ENCODE results near the gene CAPZA1.

Gene CAPZA1

DNA sequence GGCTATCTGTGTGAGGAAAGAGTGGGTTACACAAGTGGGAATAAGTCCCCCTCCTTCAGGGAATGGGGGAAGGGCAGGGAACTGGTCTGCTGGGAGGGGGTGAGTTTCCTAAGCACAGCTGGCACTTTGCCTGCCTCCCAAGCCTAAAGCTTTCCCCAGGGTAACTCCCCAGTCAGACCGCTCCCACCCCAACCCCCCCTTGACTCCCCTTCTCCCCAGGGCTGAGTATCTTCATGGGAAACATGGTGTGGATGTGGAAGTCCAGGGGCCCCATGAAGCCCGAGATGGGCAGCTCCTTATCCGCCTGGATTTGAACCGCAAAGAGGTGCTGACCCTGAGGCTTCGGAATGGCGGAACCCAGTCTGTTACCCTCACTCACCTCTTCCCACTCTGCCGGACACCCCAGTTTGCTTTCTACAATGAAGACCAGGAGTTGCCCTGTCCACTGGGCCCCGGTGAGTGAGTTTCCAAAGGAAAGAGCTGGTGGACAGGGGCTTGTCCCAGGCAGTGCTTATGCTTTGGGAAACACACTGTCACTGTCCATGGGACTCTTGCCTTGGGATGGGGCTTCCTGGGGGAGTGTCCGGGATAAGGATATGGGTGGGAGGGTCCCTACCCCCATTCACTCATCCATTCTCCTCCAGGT, 69.7 kb downstream of the CAPZA1 start:
- peak overlapping the region; percentile 72 for H3K27ac ChIP-seq
- TF ChIP-seq, protein P1, sequence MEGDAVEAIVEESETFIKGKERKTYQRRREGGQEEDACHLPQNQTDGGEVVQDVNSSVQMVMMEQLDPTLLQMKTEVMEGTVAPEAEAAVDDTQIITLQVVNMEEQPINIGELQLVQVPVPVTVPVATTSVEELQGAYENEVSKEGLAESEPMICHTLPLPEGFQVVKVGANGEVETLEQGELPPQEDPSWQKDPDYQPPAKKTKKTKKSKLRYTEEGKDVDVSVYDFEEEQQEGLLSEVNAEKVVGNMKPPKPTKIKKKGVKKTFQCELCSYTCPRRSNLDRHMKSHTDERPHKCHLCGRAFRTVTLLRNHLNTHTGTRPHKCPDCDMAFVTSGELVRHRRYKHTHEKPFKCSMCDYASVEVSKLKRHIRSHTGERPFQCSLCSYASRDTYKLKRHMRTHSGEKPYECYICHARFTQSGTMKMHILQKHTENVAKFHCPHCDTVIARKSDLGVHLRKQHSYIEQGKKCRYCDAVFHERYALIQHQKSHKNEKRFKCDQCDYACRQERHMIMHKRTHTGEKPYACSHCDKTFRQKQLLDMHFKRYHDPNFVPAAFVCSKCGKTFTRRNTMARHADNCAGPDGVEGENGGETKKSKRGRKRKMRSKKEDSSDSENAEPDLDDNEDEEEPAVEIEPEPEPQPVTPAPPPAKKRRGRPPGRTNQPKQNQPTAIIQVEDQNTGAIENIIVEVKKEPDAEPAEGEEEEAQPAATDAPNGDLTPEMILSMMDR (conservative IDR thresholded peaks at IDR 0.05) = no peak
- no peak for TF ChIP-seq ZFX (IDR thresholded peaks at IDR 0.05)

DNA sequence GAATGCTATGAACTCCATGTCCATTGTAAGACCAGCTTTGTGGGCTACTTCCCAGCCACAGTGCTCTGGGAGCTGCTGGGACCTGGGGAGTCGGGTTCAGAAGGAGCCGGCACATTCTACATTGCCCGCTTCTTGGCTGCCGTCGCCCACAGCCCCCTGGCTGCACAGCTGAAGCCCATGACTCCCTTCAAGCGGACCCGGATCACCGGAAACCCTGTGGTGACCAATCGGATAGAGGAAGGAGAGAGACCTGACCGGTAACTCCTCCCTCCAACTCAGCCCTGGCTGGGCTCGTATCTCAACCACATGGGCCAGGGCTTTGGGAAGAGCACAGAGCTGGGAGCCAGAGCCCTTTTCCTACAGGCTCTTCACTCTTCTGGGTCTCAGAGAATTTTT, 70.2 kb downstream of the CAPZA1 start:
- no peak for TF ChIP-seq ZFX (IDR thresholded peaks at IDR 0.05)
- TF ChIP-seq, protein P1 (conservative IDR thresholded peaks at IDR 0.05) = no peak
- H3K27ac ChIP-seq = peak overlapping the region; percentile 72

DNA sequence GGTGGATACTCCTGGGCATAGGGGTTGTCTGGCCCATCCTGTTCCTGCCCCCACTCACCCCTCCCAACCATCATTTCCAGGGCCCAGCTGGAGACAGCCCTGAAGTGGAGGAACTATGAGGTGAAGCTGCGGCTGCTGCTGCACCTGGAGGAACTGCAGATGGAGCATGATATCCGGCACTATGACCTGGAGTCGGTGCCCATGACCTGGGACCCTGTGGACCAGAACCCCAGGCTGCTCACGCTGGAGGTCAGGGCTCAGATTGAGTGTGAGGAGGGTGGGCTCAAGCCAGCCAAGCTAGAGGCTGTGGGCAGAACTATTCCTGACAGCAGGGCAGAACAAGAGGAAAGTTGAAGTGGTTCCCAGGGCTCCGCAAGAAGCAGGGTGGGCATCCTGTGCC, 73.0 kb downstream of the CAPZA1 start:
- H3K27ac ChIP-seq = no peak overlapping the region
- TF ChIP-seq, protein P1 (conservative IDR thresholded peaks at IDR 0.05) = no peak
- TF ChIP-seq ZFX (IDR thresholded peaks at IDR 0.05) = no peak

DNA sequence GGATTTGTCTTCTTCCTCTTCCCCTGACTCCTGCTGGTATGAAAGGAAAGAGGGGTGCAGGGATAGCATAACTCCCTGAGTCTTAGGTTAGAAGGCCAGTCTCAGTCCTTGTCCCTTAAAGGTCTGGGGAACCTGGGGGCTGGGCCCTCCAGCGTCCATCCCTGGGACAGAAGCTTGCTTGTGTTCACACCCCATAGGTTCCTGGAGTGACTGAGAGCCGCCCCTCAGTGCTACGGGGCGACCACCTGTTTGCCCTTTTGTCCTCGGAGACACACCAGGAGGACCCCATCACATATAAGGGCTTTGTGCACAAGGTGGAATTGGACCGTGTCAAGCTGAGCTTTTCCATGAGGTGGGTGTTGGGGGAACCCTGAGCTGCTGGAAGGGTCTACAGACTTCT, 74.2 kb downstream of the CAPZA1 start:
- no peak for TF ChIP-seq ZFX (IDR thresholded peaks at IDR 0.05)
- TF ChIP-seq, protein P1 (conservative IDR thresholded peaks at IDR 0.05) = no peak
- no peak overlapping the region for H3K27ac ChIP-seq

DNA sequence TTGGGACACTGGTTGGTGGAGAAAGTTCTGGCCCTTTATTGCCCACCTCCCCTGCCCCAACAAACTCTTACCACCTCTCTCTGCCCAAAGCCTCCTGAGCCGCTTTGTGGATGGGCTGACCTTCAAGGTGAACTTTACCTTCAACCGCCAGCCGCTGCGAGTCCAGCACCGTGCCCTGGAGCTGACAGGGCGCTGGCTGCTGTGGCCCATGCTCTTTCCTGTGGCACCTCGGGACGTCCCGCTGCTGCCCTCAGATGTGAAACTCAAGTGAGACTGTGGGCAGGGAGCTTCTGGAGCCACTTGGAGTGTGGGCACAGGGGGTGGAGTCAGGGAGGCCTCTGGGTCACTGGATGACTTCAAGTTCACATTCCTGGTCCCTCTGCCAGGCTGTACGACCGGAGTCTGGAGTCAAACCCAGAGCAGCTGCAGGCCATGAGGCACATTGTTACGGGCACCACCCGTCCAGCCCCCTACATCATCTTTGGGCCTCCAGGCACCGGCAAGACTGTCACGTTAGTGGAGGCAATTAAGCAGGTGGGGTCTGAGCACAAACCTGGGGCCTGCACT, 74.8 kb downstream of the CAPZA1 start:
- TF ChIP-seq ZFX (IDR thresholded peaks at IDR 0.05) = no peak
- TF ChIP-seq, protein P1 (conservative IDR thresholded peaks at IDR 0.05) = no peak
- H3K27ac ChIP-seq = no peak overlapping the region

DNA sequence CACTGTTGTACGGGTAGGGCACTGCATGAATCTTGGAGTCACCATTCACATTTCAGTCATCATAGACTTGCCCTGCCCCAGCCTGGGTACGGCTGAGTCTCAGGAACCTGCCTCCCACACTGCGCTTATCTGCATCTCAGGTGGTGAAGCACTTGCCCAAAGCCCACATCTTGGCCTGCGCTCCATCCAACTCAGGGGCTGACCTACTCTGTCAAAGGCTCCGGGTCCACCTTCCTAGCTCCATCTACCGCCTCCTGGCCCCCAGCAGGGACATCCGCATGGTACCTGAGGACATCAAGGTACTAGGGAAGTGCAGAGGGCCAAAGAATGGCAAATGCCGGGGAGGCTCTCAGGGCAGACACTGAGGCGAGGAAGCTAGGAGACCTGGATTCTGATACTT, 75.6 kb downstream of the CAPZA1 start:
- H3K27ac ChIP-seq = no peak overlapping the region
- no peak for TF ChIP-seq ZFX (IDR thresholded peaks at IDR 0.05)
- TF ChIP-seq, protein P1 (conservative IDR thresholded peaks at IDR 0.05) = no peak

DNA sequence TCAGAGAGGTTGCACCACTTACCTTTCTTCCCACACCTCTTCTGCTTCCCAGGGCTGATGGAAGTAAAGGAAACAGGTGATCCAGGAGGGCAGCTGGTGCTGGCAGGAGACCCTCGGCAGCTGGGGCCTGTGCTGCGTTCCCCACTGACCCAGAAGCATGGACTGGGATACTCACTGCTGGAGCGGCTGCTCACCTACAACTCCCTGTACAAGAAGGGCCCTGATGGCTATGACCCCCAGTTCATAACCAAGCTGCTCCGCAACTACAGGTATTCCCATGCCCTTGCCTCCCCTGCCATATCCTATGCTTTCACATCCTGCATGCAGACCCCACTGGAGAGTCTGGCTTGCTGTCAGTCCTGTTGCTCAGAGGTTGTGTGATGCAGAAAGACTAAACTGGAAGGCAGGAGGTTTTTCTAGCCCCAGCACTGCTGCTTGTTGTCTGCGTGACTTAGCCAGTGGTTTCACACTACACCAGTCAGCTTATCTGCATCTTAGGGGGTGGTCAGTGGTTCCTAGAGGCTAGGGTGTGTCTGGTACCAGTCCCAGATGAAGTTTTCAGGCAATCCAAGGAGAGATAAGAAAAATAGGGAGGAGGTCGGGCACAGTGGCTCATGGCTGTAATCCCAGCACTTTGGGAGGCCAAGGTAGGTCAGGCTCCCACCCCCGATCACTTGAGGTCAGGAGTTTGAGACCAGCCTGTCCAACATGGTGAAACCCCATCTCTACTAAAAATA, 77.1 kb downstream of the CAPZA1 start:
- no peak overlapping the region for H3K27ac ChIP-seq
- TF ChIP-seq, protein P1 (conservative IDR thresholded peaks at IDR 0.05) = no peak
- no peak for TF ChIP-seq ZFX (IDR thresholded peaks at IDR 0.05)
